NCI-H510A (cell line): ENCODE results near the gene KRTAP10-5.

Source experiments
- DNase-seq: peaks from one replicate; lab custom pipeline; 2025; lab: John Stamatoyannopoulos, UW

The KRTAP10-5 gene

DNA sequence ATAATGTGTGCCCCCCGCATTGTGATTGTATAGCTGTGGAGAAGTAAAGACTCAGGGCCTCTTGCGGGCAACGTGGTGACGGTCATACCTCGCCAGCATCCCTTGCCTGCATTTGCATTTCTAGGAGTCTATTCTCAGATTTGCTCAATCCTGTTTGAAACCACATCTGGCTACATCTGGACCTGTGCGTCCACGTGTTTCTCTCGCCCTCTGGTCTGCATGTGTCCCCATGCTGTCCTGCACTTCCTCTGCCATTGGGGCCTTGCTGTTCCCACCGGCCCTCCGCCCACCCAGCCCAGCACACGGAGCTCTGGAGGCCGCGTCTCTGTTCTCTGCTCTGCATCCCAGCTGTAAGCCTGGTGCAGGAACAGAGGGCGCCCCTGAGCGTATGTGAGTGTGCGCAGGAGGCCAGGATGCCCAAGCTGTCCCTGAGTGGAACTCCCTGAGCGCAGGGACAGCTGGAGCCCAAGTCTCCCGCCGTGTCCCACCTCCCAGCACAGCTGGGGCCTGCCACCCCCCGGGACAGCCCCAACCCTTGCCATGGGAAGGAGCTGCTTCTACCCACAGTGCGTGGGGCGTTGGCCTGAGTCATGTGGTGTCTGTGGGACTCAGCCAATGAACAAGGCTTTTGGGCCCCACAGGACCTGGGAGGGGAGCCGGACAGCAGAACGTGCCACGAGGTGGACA is 30.7 kb downstream of the KRTAP10-5 start:
- no peak for DNase-seq

DNA sequence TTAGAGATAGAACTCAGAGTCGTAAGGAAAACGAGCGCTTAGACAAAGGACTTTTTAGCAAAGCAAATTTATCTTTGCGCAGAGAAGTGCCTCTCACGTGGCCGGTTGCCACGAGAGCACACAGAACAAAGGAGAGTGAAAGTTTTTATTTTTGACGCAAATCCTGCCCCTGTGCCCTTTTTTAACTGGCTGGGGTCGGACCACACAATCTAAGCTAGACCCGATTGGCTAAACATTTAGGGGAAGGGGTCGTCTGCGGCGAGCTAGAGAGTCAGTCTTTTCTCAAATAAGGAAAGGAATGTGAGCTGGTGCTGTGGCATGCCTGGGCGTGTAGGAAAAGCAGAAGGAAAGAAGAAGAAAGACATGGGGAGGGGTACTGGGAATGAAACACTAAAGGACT is 31.5 kb downstream of the KRTAP10-5 start:
- DNase-seq, result no peak

DNA sequence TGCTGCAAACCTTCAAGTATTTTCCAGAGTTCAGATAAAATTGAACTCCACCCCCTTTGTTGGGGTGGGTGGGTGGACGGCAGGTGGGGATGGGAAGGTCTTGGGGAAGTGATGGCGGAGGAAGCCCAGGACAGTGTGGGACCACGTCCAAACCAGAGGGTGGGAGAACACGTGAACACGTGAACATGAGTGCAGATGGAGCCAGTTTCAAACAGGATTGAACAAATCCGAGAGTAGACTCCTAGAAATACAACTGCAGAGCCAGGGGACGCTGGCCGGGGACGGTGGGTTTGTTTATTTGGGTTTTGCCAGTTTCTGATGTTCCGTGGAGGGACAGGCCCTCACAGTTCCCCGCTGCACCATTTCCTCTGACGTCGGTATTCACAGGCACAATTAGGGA is 32.0 kb downstream of the KRTAP10-5 start:
- DNase-seq, result no peak

DNA sequence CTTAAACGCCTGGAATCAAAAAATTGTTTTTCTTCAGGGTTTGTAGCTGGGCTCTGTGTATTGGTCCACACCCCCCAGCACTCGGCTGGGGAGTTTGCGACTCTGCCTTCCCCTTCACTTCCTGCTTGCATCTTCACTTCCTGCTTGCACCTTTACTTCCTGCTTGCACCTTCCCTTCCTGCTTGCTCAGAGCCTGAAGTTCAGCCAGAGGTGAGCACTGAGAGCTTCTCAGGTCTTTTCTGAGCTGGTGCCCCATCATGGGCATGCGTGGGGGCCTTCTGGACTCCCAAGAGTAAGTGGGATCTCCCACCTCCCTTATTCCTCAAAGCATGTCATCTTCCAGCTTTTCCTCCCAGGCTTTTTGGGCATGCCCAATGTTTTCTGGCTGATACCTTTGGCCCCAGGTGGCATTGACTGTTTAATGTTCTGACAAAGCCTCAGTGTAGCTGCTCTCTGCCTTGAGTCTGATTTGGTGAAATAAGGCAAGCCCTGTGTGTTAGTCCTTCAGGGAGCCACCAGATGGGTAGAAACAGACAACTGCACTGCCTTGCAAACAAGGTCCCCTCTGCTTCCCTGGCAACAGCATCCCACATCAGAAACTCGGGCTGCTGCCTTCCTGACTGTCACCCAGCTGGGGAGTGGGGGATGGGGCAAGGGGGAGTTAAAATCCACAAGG is 32.6 kb downstream of the KRTAP10-5 start:
- no peak for DNase-seq

DNA sequence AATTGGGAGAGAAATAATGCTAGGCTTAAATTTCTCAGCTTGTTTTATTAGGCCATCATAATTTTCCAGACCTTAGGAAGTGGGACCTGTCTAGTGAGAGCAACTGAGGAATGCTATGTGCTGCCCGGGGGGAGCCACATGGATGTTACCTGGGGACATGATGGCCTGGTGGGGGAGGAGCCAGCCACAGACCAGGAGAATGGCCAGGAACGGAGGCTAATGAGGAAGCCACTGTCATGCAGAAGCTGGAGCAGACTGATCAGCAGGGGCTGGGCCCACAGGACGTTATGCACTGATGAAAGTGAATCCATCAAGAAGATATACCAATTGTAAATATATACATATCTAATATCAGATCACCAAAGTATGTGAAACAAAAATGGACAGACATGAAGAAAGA is 35.8 kb downstream of the KRTAP10-5 start:
- no peak for DNase-seq

DNA sequence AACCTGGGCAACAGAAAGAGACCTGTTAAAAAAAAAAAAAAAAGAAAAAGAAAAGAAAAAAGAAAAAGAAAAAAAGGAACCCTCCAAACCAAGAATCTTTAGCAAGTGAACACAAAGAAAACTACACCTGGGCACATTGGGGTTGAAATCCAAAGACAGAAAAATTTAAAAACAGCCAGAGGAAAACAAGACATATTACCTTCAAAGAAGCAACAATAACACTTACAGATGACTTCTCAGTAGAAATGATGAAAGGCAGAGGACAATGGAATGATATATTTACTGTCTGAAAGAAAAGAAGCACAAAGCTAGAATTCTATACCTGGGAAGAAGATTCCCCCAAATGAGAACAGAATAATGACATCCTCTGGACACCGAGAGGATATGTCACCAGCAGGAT is 37.7 kb downstream of the KRTAP10-5 start:
- DNase-seq, result no peak

DNA sequence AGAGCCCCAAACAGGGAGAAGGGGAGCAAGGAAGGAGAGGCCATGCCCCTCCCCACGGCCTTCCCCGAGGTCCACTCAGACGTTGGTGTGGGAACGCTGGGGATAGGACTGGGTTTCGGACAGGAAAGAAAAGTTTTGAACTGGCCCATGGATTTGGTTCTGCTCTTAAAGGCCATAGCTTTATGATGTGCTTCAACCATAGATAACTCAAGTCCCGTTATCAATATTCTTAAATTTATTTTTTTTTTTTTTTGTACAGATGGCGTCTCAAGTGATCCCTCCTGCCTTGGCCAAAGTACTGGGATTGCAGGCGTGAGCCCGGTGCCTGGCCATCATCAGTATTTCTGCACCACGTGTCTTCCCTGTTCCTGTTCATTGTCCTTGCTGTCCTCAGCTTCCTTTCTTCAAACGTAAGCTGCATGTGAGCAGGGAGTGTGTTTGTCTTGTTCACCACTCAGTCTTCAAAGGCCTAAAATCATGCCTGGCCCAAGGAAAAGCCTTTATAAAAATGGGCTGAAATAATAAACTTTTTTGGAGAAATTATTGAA is 39.6 kb downstream of the KRTAP10-5 start:
- no peak for DNase-seq

DNA sequence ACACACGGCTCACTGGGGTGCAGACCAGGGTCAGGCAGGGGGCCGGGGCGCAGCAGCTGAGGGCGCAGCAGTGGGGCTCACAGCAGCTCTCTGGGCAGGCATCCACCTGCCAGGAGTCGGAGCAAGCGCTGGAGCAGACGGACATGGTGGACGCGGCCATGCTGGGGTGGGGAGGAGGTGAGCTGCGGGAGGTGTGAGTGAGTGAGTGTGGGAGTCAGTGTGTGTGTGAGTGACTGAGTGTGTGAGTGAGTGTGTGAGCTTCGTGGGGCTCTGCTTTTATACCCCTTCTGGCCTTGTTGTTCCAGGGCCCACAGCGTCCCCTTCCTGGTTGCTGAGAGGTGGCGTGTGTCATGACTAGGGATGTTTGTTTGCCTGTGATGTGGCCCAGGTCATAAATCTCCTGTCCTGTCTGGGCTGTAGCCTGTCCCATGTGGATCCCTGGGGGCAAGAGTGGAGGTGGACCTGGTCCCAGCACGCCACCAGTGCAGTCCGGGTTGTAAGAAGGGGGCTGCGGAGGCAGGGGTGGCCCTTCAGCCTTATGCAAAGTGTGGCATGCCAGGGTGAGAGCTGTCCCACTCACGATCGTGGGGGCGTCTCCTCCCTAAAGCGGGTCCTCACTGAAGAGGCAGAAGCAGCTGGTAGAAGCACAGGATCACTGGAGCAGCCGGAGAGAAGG is 40.3 kb downstream of the KRTAP10-5 start, which contains the start of gene KRTAP10-1:
Gene KRTAP10-1 (minus strand): TSS at position 205 of the 676 bp plus-strand sequence. CDS start 45 bp downstream, at position 160.
- DNase-seq, result no peak

DNA sequence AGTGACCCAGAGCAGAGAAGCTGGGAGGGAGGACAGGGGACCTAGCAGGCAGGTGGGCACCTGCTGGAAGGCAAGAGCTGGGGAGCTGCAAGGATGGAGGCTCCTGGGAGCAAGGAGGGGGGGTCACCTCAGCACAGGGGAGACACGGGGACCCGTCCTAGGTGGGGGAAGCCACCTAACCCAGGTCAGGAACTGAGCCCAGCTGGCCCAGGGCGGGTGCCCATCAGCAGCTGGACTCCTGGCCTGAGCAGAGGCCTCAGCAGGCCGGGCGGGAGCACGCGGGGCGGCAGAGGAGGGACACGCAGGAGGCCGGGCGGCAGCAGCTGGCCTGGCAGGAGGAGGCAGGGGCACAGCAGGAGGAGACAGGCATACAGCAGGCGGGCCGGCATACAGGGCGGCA is 41.4 kb downstream of the KRTAP10-5 start:
- no peak for DNase-seq

DNA sequence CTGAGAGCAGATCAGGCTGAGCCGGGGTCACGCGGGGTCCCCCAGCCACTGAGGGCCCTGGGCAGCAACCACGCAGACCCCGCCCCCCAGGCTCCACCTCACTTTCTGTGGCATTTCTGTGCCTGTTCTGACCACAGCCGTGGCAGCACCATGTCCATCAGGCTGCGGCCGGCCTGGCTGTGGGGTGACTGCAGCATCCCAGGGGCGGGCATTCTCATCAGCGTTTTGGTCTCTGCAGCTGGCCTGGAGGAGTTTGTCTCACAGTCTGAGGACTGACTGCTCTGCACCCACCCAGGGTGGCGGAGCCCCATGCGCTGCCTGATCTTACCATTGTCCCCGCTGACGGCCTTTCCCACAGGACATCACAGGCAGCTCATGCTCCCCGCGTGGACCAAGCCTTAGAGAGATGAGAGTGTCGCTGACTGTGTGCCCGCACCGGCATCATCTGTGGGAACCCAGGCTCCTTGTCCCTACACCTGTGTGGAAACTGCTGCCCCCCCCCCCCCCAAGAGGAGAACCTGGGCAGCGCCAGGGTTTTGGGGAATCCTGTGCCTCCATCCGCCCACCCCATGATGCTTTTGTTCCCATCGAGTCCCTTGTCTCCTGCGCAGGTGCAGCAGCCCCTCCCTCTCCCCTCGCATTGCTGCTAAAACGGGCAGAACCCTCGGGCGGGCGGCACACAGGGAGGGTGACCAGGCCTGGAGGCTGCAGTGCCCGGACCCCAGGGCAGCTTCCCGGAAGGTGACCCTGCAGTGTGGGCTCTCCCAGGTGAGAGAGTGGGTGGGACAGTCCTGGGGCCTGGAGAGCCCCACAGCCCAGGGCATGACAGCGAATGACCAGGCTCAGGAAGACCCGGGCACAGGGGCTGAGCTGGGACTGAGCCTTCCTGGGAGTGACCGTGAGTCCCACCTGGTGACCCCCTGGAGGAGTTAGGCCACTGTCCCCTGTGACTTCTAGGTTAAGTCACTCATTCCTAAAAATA is 42.2 kb downstream of the KRTAP10-5 start:
- DNase-seq, result no peak

DNA sequence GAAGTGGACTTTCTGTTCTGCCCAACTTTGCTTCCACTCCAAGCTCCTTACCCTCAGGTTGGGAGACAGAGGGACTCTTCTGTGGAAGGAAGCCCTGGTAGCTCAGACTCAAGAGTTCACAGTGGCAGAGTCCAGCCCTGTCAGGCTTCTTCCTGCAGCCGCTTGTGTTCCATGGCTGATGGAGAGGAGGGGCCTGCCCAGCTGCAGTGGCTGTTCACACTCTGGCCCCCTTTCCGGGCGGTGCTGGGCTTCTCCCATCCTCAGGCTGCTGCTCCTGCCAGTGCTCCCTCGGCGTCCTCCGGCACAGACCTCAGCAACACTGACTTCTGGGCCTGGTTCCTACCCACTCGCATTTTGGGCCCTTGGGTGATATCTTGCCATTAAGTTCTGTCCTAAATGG is 44.4 kb downstream of the KRTAP10-5 start:
- DNase-seq, result no peak

DNA sequence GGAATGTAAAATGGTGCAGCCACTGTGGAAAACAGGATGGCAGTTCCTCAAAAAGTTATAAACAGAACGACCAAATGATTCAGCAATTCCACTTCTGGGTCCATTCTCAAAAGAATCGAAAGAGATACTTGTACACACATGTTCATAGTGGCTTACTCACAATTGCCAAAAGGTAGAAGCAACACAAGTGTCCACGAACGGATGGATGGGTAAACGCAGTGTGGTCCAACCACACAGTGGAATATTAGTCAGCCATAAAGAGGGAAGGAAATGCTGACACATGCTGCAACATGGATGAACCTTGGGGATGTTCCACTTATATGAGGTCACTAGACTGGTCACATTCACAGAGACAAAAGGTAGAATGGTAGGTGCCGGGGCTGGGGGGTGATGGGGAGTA is 45.7 kb downstream of the KRTAP10-5 start:
- DNase-seq, result no peak

DNA sequence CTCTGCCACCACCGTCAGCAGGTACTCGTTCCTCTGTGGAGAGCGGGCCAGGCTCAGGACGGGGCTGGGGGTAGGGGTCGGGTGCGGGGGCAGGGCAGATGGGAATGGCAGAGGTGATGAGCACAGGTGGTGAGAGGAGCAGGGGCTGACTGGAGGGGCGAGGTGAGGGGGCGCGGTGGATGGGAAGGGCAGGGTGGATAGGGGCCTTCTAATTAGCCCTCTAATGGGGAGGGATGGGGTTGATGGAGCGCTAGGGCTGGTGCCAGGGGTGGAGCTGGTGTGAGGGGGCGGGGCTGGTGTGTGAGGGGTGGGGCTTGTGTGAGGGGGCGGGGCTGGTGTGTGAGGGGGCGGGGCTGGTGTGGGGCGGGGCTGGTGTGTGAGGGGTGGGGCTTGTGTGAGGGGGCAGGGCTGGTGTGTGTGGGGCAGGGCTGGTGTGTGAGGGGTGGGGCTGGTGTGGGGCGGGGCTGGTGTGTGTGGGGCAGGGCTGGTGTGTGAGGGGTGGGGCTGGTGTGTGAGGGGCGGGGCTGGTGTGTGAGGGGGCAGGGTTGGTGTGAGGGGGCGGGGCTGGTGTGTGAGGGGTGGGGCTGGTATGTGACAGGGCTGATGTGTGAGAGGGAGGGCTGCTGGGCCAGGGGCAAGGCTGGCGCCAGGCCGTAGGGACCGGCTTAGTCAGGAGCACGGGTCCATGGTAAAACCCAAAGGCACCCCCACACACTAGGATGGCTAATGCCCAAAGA is 46.3 kb downstream of the KRTAP10-5 start:
- no peak for DNase-seq

DNA sequence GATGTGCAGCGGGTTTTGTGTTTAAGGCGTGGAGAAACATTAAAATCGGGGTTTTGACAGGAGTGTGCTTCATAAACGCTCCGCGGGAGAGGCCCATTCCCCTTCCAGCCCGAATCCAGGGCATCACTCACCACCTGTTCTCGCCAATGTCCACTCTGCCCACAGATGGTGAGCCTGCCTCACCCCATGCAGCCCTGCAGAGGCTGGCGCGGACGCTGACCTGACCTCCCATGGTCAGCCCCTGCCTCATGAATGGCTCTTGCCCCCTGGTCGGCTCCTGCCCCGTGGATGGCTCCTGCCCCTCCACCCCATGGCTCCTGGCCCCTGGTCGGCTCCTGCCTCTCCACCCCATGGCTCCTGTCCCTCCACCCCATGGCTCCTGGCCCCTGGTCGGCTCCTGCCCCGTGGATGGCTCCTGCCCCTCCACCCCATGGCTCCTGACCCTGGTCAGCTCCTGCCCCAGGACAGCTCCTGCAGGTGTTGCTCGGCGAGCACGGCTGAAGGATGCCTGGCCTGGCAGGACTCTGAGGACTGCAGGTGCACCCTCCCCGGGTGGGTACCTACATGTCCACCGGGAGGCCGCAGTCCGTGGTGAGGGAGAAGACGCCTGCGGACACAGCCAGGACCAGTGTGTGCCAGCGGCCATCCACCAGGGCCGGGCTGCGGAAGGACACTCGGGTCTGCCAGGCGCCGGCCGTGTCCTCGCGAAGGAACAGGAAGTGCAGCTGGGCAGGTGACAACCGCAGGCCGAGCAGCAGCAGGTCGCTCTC is 47.1 kb downstream of the KRTAP10-5 start:
- no peak for DNase-seq

DNA sequence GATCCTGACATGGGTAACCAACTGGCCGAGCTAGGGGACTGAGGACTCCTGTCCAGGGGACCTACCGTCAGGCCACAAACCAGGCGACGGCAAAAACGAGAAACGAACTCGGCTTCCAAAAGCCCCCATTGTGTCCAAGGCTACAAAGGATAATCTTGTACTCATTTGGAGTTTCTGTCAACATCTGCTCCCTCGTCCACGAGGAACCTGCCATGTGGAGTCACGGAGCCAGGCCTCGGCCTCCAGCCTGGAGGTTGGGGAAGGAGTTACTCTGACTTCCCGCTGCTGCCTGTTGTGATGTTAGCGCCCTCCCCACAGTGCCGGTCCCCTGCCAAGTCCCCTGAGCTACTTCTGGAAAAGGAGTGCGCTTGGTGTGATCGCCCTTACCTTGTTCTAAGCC is 47.7 kb downstream of the KRTAP10-5 start:
- DNase-seq, result no peak

DNA sequence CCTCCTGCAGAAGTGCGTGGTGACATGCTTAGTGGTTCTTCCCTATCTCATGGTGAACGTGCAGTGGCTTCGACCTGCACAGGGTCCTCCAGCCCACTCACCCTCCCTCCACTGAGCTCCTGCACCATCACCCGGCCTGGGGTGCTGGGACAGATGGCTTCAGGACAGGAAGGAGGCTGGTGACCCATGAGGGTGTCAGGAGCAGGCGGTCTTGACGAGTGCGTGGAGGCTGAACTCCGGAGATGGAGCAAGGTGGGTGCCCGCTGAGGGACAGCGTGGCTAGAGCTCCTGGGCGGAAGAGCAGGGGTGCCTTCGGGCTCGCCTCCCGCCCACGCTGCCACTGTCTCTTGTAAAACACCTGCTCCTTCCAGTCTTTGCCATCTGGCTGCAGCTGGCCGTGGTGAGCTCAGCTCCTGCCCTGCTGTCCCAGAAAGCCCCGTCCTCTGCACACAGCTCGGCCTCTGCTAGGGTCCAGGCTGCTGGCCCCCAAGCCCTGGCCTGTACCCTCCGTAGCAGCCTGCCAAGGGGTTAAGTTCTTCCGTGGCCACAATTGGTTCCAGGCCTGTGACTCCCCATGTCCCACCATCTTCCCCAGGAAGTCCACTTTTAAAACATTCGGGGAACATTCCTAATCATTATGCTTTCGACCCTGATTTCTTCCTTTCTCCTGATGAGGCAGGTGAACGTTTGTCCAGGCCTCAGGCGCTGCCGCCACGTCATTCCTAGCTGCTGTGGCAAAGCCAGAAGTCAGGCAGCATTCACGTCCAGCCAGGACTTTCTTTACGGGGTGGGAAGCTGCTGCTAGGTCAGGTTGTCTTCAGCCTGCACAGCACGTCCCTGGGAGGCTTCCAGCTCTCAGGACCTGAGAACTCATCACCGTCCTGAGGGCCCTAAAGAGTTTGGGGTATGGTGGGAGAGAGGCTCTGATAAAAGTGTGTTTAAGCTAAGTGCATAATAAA is 48.5 kb downstream of the KRTAP10-5 start:
- no peak for DNase-seq

DNA sequence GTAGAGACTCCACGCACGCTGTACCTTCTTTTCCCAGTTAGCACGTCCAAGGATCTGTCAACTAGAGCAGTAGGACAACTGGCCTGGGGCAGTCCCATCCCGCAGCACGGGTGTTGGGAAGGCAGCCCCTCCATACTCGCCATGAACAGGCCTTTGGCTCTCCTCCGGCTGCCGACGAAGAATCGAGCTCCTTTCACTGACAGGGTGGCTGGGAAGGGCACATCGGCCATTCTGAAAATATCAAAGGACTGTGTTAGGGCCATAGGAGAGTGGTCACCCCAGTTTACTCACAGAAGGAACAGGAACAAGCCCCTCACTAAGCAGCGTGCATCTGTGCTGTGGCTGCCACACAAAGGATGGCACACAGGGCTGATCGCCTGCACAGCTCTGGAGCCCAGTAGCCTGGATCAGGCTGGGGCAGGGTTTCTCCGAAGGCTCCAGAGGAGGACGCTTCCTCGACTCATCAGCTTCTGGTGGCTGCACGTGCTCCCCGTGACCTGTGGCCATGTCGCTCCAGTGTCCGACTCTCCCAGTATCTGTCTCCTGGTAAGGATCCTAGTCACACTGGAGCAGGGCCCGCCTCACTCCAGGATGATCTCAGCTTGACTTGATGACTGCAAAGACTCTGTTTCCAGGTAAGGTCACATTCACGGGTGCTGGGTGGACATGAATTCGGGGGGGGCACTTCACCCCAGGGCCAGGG is 49.4 kb downstream of the KRTAP10-5 start:
- DNase-seq, result no peak

DNA sequence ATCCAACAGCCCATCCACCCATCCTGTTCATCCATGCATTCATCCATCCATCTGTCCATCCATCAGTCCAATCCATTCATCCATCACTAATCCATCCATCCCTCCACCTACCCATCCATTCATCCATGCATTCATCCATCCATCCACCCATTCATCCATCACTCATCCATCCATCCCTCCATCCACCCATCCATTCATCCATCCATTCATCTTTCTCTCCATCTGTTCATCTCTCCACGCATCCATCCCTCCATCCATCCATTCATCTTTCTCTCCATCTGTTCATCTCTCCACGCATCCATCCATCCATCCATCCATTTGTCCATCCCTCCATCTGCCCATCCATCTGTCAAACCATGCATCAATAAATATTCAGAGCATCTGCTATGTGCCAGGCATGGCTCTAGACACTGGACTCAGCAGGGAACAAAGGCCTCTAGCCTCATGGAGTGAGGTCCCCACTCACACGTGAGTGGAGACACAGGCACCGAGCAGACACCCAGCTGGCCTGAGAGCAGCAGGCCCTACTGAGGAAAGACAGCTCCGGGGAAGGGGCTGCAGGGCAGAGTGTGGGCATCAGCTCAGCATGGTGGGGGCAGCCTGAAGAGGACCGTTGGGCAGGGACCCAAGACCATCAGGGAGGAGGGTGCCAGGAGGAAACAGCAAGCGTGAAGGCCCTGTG is 50.0 kb downstream of the KRTAP10-5 start:
- DNase-seq, result no peak
